GM23338 (cell line): ENCODE data around the gene KCNAB2. TPM values are rescaled to one million over a fixed set of nuclear protein-coding genes. Genes with fewer than 3 reads are reported as not detected.

Experiments used
- ATAC-seq: fragments of 200-7000 bp; cut with Tn5 transposase; 3 replicates; pipeline ENCODE4 v1.9.1; 2020
- DNase-seq: peaks from one replicate; pipeline ENCODE4 v3.0.0-alpha.2; 2015; ENCODE audit warnings: low spot score
- H2AFZ ChIP-seq: fragments of 200-600 bp; sonication (generic); 2 replicates; pipeline ENCODE4 v1.8.0; 2016; ENCODE audit warnings: antibody characterized with exemption, mild to moderate bottlenecking, moderate library complexity
- H3F3A ChIP-seq: fragments of 200-600 bp; sonication (generic); replicated peaks from 2 replicates; pipeline ENCODE4 v1.8.0; 2017; ENCODE audit warnings: antibody characterized with exemption, mixed run types, low read depth
- H3K27ac ChIP-seq: fragments of 200-600 bp; sonication (generic); 2 replicates; pipeline ENCODE4 v1.6.1; 2016; ENCODE audit warnings: low read depth
- H3K27me3 ChIP-seq: fragments of 200-600 bp; sonication (generic); 2 replicates; pipeline ENCODE4 v1.8.0; 2016; ENCODE audit warnings: mild to moderate bottlenecking, mixed run types, moderate library complexity; ENCODE audit not compliant: insufficient read depth
- H3K36me3 ChIP-seq: fragments of 200-600 bp; sonication (generic); 2 replicates; pipeline ENCODE4 v1.8.0; 2016; ENCODE audit warnings: mild to moderate bottlenecking; ENCODE audit not compliant: insufficient read depth
- H3K4me1 ChIP-seq: fragments of 200-600 bp; sonication (generic); 2 replicates; pipeline ENCODE4 v1.8.0; 2016; ENCODE audit warnings: mild to moderate bottlenecking, moderate library complexity; ENCODE audit not compliant: insufficient read depth
- H3K4me2 ChIP-seq: fragments of 200-600 bp; sonication (generic); 2 replicates; pipeline ENCODE4 v1.7.1; 2017; ENCODE audit warnings: mixed run types
- H3K4me3 ChIP-seq: fragments of 200-600 bp; sonication (generic); 2 replicates; pipeline ENCODE4 v1.6.1; 2016; ENCODE audit warnings: mixed run types
- H3K79me2 ChIP-seq: fragments of 200-600 bp; sonication (generic); replicated peaks from 2 replicates; pipeline ENCODE4 v1.8.0; 2017; ENCODE audit warnings: mild to moderate bottlenecking; ENCODE audit not compliant: insufficient read depth
- H3K9me2 ChIP-seq: fragments of 200-600 bp; sonication (generic); 2 replicates; pipeline ENCODE4 v1.8.0; 2017; ENCODE audit not compliant: insufficient read depth
- H4K20me1 ChIP-seq: fragments of 200-600 bp; sonication (generic); replicated peaks from 2 replicates; pipeline ENCODE4 v1.8.0; 2017; ENCODE audit warnings: mild to moderate bottlenecking; ENCODE audit not compliant: insufficient read depth
- H3K27ac Mint-ChIP-seq: 2 replicates; pipeline ENCODE4 v1.8.0; 2020; ENCODE audit warnings: inconsistent platforms, mild to moderate bottlenecking, moderate library complexity, mixed read lengths
- H3K27me3 Mint-ChIP-seq: 3 replicates; pipeline ENCODE4 v1.8.0; 2022; ENCODE audit warnings: low read depth, mild to moderate bottlenecking, moderate library complexity, mixed read lengths, inconsistent platforms; ENCODE audit not compliant: insufficient read depth, poor library complexity
- H3K36me3 Mint-ChIP-seq: 3 replicates; pipeline ENCODE4 v1.8.0; 2021; ENCODE audit warnings: low read depth, mild to moderate bottlenecking, inconsistent platforms, moderate library complexity, mixed read lengths
- H3K4me1 Mint-ChIP-seq: 3 replicates; pipeline ENCODE4 v1.8.0; 2020; ENCODE audit warnings: mild to moderate bottlenecking, inconsistent platforms, mixed read lengths
- H3K4me3 Mint-ChIP-seq: 3 replicates; pipeline ENCODE4 v1.8.0; 2021; ENCODE audit warnings: moderate library complexity, mild to moderate bottlenecking, inconsistent platforms, mixed read lengths
- H3K9me3 Mint-ChIP-seq: 3 replicates; pipeline ENCODE4 v1.8.0; 2020; ENCODE audit warnings: moderate library complexity, mild to moderate bottlenecking, inconsistent platforms, mixed read lengths
- ETS1 ChIP-seq: IDR thresholded peaks from 2 replicates; pipeline ENCODE4 v1.6.1; 2016; ENCODE audit warnings: antibody characterized with exemption
- EZH2phosphoT487 ChIP-seq: fragments of 200-600 bp; sonication (generic); IDR thresholded peaks from one replicate; pipeline ENCODE4 v1.8.1; 2018; ENCODE audit warnings: antibody characterized with exemption; ENCODE audit not compliant: unreplicated experiment
- JUNB ChIP-seq: IDR thresholded peaks from one replicate; pipeline ENCODE4 v1.6.1; 2016; ENCODE audit warnings: antibody characterized with exemption; ENCODE audit not compliant: unreplicated experiment
- NANOG ChIP-seq: IDR thresholded peaks from 2 replicates; pipeline ENCODE4 v1.6.1; 2016; ENCODE audit warnings: antibody characterized with exemption, borderline replicate concordance
- REST ChIP-seq: IDR thresholded peaks from one replicate; pipeline ENCODE4 v1.6.1; 2018; ENCODE audit warnings: antibody characterized with exemption; ENCODE audit not compliant: unreplicated experiment
- STAT1 ChIP-seq: IDR thresholded peaks from one replicate; pipeline ENCODE4 v1.6.1; 2016; ENCODE audit warnings: antibody characterized with exemption; ENCODE audit not compliant: unreplicated experiment
- ZNF114 ChIP-seq: fragments of 250-450 bp; sonication (Bioruptor Pico); IDR thresholded peaks from 2 replicates; pipeline ENCODE4 v1.5.0; 2020; ENCODE audit warnings: mild to moderate bottlenecking, moderate library complexity
- ZNF331 ChIP-seq: fragments of 250-450 bp; sonication (Bioruptor Pico); IDR thresholded peaks from 2 replicates; pipeline ENCODE4 v1.5.0; 2020; ENCODE audit warnings: low read depth, mild to moderate bottlenecking, moderate library complexity
- polyA plus RNA-seq: library from polyadenylated mRNA; unstranded; fragments of >200 nt; fragmentation: Nextera tagmentation; extraction: Ambion mirVana; gene quantifications from 2 replicates; pipeline ENCODE4 v1.2.1, GENCODE V29; 2016
- total RNA-seq: library from RNA; depleted of rRNA; stranded (reverse); fragments of >200 nt; shearing (Covaris generic); gene quantifications from 2 replicates; pipeline ENCODE4 v1.2.3, GENCODE V29; 2014
- TF ChIP-seq, protein P1 (sequence below): fragments of 250-450 bp; sonication (Bioruptor Pico); IDR thresholded peaks from 2 replicates; pipeline ENCODE4 v1.5.0; 2020; ENCODE audit warnings: mild to moderate bottlenecking, moderate library complexity
- TF ChIP-seq, protein P2 (sequence below), 2 experiments: fragments of 200-600 bp in 1 of 2; sonication (generic) in 1 of 2; conservative IDR thresholded peaks; 2 replicates each; pipeline versions ENCODE4 v1.5.1 to v1.6.1; 2016 to 2017; ENCODE audit warnings: antibody characterized with exemption in 2 of 2, low read depth in 2 of 2, mild to moderate bottlenecking in 2 of 2, moderate library complexity in 1 of 2

Gene KCNAB2
- total and polyA plus RNA-seq, 2 experiments from 2014 or later, result 3.0 to 3.7 TPM

DNA sequence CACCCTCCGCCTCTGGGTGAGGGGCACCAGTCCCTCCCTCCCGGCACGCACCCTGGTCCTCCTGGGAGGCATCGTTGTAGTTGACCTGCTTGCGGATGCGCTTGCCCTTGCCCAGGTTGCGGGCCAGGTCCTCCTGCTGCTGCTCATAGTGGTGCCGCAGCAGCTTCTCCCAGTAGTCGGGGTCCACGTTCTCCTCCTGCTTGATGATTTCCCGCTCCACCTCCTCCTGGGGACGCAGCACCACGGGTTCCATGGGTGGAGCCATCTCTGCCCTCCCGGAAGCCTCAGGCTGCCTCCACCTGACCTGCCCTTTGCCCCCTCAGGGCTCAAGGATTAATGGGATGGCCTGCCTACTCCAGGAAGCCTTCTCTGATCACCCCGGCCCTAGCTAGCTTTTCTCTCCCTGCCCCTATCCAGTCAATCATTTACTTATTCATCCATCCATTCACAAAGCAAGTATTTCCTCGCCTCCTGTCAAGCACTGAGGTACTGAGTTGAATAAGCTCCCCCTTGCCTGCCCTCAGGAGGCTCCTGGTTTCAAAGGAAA is 80.9 kb downstream of the KCNAB2 start:
- no peaks in the 10 kb centered on the region for H4K20me1 ChIP-seq
- ATAC-seq (no peak), DNase-seq (no peak)
- H3K79me2 ChIP-seq, result no peaks in the 10 kb centered on the region
- no peaks in the 10 kb centered on the region for H3K4me1 ChIP-seq
- H3K36me3 Mint-ChIP-seq, result no peaks in the 10 kb centered on the region
- H3F3A ChIP-seq, result no peaks in the 10 kb centered on the region
- H3K36me3 ChIP-seq, result no peaks in the 10 kb centered on the region
- no peak overlapping the region for H2AFZ ChIP-seq
- no peaks in the 10 kb centered on the region; the same call in 2 of the 3 replicates for H3K4me1 Mint-ChIP-seq
- no peak overlapping the region for H3K4me3 Mint-ChIP-seq
- no peaks in the 10 kb centered on the region for H3K9me3 Mint-ChIP-seq
- H3K4me3 ChIP-seq, result no peak overlapping the region
- TF ChIP-seq ZNF114 (CRISPR knock-in tag), result no peak
- no peak for TF ChIP-seq ZNF331
- no peak for TF ChIP-seq STAT1
- TF ChIP-seq, protein P1, sequence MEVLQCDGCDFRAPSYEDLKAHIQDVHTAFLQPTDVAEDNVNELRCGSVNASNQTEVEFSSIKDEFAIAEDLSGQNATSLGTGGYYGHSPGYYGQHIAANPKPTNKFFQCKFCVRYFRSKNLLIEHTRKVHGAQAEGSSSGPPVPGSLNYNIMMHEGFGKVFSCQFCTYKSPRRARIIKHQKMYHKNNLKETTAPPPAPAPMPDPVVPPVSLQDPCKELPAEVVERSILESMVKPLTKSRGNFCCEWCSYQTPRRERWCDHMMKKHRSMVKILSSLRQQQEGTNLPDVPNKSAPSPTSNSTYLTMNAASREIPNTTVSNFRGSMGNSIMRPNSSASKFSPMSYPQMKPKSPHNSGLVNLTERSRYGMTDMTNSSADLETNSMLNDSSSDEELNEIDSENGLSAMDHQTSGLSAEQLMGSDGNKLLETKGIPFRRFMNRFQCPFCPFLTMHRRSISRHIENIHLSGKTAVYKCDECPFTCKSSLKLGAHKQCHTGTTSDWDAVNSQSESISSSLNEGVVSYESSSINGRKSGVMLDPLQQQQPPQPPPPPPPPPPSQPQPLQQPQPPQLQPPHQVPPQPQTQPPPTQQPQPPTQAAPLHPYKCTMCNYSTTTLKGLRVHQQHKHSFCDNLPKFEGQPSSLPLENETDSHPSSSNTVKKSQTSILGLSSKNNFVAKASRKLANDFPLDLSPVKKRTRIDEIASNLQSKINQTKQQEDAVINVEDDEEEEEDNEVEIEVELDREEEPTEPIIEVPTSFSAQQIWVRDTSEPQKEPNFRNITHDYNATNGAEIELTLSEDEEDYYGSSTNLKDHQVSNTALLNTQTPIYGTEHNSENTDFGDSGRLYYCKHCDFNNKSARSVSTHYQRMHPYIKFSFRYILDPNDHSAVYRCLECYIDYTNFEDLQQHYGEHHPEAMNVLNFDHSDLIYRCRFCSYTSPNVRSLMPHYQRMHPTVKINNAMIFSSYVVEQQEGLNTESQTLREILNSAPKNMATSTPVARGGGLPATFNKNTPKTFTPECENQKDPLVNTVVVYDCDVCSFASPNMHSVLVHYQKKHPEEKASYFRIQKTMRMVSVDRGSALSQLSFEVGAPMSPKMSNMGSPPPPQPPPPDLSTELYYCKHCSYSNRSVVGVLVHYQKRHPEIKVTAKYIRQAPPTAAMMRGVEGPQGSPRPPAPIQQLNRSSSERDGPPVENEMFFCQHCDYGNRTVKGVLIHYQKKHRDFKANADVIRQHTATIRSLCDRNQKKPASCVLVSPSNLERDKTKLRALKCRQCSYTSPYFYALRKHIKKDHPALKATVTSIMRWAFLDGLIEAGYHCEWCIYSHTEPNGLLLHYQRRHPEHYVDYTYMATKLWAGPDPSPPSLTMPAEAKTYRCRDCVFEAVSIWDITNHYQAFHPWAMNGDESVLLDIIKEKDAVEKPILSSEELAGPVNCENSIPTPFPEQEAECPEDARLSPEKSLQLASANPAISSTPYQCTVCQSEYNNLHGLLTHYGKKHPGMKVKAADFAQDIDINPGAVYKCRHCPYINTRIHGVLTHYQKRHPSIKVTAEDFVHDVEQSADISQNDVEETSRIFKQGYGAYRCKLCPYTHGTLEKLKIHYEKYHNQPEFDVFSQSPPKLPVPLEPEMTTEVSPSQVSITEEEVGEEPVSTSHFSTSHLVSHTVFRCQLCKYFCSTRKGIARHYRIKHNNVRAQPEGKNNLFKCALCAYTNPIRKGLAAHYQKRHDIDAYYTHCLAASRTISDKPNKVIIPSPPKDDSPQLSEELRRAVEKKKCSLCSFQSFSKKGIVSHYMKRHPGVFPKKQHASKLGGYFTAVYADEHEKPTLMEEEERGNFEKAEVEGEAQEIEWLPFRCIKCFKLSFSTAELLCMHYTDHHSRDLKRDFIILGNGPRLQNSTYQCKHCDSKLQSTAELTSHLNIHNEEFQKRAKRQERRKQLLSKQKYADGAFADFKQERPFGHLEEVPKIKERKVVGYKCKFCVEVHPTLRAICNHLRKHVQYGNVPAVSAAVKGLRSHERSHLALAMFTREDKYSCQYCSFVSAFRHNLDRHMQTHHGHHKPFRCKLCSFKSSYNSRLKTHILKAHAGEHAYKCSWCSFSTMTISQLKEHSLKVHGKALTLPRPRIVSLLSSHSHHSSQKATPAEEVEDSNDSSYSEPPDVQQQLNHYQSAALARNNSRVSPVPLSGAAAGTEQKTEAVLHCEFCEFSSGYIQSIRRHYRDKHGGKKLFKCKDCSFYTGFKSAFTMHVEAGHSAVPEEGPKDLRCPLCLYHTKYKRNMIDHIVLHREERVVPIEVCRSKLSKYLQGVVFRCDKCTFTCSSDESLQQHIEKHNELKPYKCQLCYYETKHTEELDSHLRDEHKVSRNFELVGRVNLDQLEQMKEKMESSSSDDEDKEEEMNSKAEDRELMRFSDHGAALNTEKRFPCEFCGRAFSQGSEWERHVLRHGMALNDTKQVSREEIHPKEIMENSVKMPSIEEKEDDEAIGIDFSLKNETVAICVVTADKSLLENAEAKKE, result no peak
- no peak for TF ChIP-seq JUNB
- TF ChIP-seq REST, result no peak
- TF ChIP-seq NANOG, result no peak
- no peak for TF ChIP-seq ETS1
- TF ChIP-seq EZH2phosphoT487, result no peak
- TF ChIP-seq, protein P2, sequence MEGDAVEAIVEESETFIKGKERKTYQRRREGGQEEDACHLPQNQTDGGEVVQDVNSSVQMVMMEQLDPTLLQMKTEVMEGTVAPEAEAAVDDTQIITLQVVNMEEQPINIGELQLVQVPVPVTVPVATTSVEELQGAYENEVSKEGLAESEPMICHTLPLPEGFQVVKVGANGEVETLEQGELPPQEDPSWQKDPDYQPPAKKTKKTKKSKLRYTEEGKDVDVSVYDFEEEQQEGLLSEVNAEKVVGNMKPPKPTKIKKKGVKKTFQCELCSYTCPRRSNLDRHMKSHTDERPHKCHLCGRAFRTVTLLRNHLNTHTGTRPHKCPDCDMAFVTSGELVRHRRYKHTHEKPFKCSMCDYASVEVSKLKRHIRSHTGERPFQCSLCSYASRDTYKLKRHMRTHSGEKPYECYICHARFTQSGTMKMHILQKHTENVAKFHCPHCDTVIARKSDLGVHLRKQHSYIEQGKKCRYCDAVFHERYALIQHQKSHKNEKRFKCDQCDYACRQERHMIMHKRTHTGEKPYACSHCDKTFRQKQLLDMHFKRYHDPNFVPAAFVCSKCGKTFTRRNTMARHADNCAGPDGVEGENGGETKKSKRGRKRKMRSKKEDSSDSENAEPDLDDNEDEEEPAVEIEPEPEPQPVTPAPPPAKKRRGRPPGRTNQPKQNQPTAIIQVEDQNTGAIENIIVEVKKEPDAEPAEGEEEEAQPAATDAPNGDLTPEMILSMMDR (conservative IDR thresholded peaks at IDR 0.05; ENCODE audit: low read depth in 2 of 2), result no peak
- no peak overlapping the region for H3K27ac ChIP-seq
- peaks cover 18% of the 10 kb centered on the region for H3K27me3 Mint-ChIP-seq
- H3K9me2 ChIP-seq, result no peaks in the 10 kb centered on the region
- H3K4me2 ChIP-seq, result no peak overlapping the region
- no peak overlapping the region for H3K27ac Mint-ChIP-seq
- no peaks in the 10 kb centered on the region for H3K27me3 ChIP-seq
